Activated B cell treated with CpG ODN at 0.5 μM for 24 hours (primary cell): ENCODE results near the gene CALHM3. TPM values are rescaled to one million over a fixed set of nuclear protein-coding genes. Genes with fewer than 3 reads are reported as not detected.

Source experiments
- ATAC-seq: fragments of 200-7000 bp; cut with Tn5 transposase; one replicate; pipeline ENCODE4 v1.10.0; 2021; ENCODE audit warnings: low read depth, mild to moderate bottlenecking, moderate library complexity
- CTCF ChIA-PET: fragments of 350-600 bp; sonication (Branson Sonifier 250); formaldehyde crosslinking; loops from one replicate; lab custom pipeline; 2021; ENCODE audit warnings: antibody characterized with exemption; lab: Charles Lee
- POLR2A ChIA-PET: fragments of 350-600 bp; sonication (Branson Sonifier 250); formaldehyde crosslinking; loops from one replicate; lab custom pipeline; 2021; ENCODE audit warnings: antibody characterized with exemption; lab: Charles Lee
- DNase-seq: peaks from one replicate; pipeline ENCODE4 v3.0.0; 2022
- H3K27ac Mint-ChIP-seq: one replicate; pipeline ENCODE4 v1.8.0; 2020; ENCODE audit warnings: mixed read lengths
- H3K27me3 Mint-ChIP-seq: one replicate; pipeline ENCODE4 v1.8.0; 2021; ENCODE audit warnings: mixed read lengths
- H3K36me3 Mint-ChIP-seq: one replicate; pipeline ENCODE4 v1.8.0; 2021; ENCODE audit warnings: low read depth, mixed read lengths
- H3K4me1 Mint-ChIP-seq: one replicate; pipeline ENCODE4 v1.8.0; 2021; ENCODE audit warnings: mixed read lengths
- H3K4me3 Mint-ChIP-seq: one replicate; pipeline ENCODE4 v1.8.0; 2020; ENCODE audit warnings: mild to moderate bottlenecking, mixed read lengths
- H3K9me3 Mint-ChIP-seq: one replicate; pipeline ENCODE4 v1.8.0; 2020; ENCODE audit warnings: mixed read lengths
- CTCF ChIP-seq: fragments of 200-600 bp; IDR thresholded peaks from one replicate; pipeline ENCODE4 v1.8.0; 2022; ENCODE audit warnings: antibody characterized with exemption, mild to moderate bottlenecking
- intact Hi-C: fragments of 100-400 bp; cut with micrococcal nuclease; formaldehyde crosslinking; loops from one replicate; pipeline ENCODE4 v1.15.1; 2024
- total RNA-seq: library from RNA; stranded (reverse); gene quantifications from 2 replicates; pipeline ENCODE4 v1.2.3, GENCODE V29; 2022

Gene CALHM3
- total RNA-seq, 1 donor from 2014 or later: not detected

- Mint-ChIP-seq H3K27me3 (no peaks in the 10 kb centered on the region), H3K36me3 (peaks cover 89% of the 10 kb centered on the region), H3K27ac (peak overlapping the region; percentile 41), H3K9me3 (no peaks in the 10 kb centered on the region), H3K4me3 (no peak overlapping the region), H3K4me1 (no peaks in the 10 kb centered on the region)
- ChIA-PET POLR2A (interaction anchor here (1.2 kb wide), 1 partner anchor 30 kb away, joined by 3 read pairs; no protein-coding TSS in a partner anchor), CTCF (interaction anchor here (2.1 kb wide), 1 partner anchor 40 kb away, joined by 4 read pairs; no protein-coding TSS in a partner anchor)
- DNase-seq (no peak), ATAC-seq (no peak)
- no peak for TF ChIP-seq CTCF
- intact Hi-C loops: no loop called here
Measured at GRCh38 chr10:103441206-103441605, 37.8 kb downstream of the CALHM3 start.

- Mint-ChIP-seq H3K27ac (no peak overlapping the region), H3K4me1 (no peaks in the 10 kb centered on the region), H3K36me3 (peaks cover 89% of the 10 kb centered on the region), H3K4me3 (no peak overlapping the region), H3K27me3 (no peaks in the 10 kb centered on the region), H3K9me3 (no peaks in the 10 kb centered on the region)
- ATAC-seq: no peak
- CTCF ChIA-PET: interaction anchor here (2.1 kb wide), 1 partner anchor 41 kb away, joined by 4 read pairs; no protein-coding TSS in a partner anchor
- no peak for TF ChIP-seq CTCF
- POLR2A ChIA-PET: interaction anchor here (1.2 kb wide), 1 partner anchor 31 kb away, joined by 3 read pairs; no protein-coding TSS in a partner anchor
- DNase-seq: no peak
- intact Hi-C loops: no loop called here
Measured at GRCh38 chr10:103440416-103440815, 38.6 kb downstream of the CALHM3 start.

- DNase-seq (no peak), ATAC-seq (no peak)
- Mint-ChIP-seq H3K4me3 (no peak overlapping the region), H3K27ac (peak overlapping the region; percentile 30), H3K27me3 (no peaks in the 10 kb centered on the region), H3K4me1 (no peaks in the 10 kb centered on the region), H3K36me3 (peaks cover 87% of the 10 kb centered on the region), H3K9me3 (no peaks in the 10 kb centered on the region)
- TF ChIP-seq CTCF: no peak
- CTCF ChIA-PET: interaction anchor here (2.1 kb wide), 1 partner anchor 42 kb away, joined by 4 read pairs; no protein-coding TSS in a partner anchor
- intact Hi-C loops: loop anchor here (5.0 kb wide), 1 partner anchor 33 kb away; no protein-coding TSS in a partner anchor
- POLR2A ChIA-PET: no interaction called here
Measured at GRCh38 chr10:103439776-103440175, 39.3 kb downstream of the CALHM3 start.

GRCh38 chr10:103433858-103434257 lies 45.2 kb downstream of the CALHM3 start:
- H3K27me3 Mint-ChIP-seq: no peaks in the 10 kb centered on the region

More at GRCh38 chr10:103433858-103434257, 45.2 kb downstream of the CALHM3 start:
- no peaks in the 10 kb centered on the region for H3K9me3 Mint-ChIP-seq
- H3K4me3 Mint-ChIP-seq: no peak overlapping the region
- CTCF ChIA-PET: interaction anchor here (0.9 kb wide), 1 partner anchor 49 kb away, joined by 3 read pairs; no protein-coding TSS in a partner anchor
- peaks cover 86% of the 10 kb centered on the region for H3K36me3 Mint-ChIP-seq
- no peak for DNase-seq
- POLR2A ChIA-PET: no interaction called here
- TF ChIP-seq CTCF: no peak
- H3K27ac Mint-ChIP-seq: no peak overlapping the region
- intact Hi-C loops: no loop called here
- no peaks in the 10 kb centered on the region for H3K4me1 Mint-ChIP-seq
- no peak for ATAC-seq
